Breast epithelium (tissue), 4 donors: ENCODE data around the gene PLPP1. TPM values are rescaled to one million over a fixed set of nuclear protein-coding genes. Genes with fewer than 3 reads are reported as not detected.

ENCODE experiments used
- DNase-seq, 2 donors: peaks; one replicate each; pipeline ENCODE4 v3.0.0-alpha.2; 2019; ENCODE audit warnings: low spot score in 2 of 2
- H3K27ac ChIP-seq, 2 donors: fragments of 200-600 bp; sonication (generic) in 1 of 2; one replicate each; pipeline ENCODE4 v1.5.1; 2016 to 2019; ENCODE audit warnings: mild to moderate bottlenecking in 1 of 2
- H3K27me3 ChIP-seq, 2 donors: fragments of 200-600 bp; sonication (generic) in 1 of 2; one replicate each; pipeline versions ENCODE4 v1.5.1 to v1.6.0; 2017 to 2019; ENCODE audit warnings: control low read depth in 1 of 2, mild to moderate bottlenecking in 1 of 2
- H3K36me3 ChIP-seq: fragments of 200-600 bp; one replicate; pipeline ENCODE4 v1.5.1; 2019
- H3K4me1 ChIP-seq, 2 donors: fragments of 200-600 bp; sonication (generic); one replicate each; pipeline ENCODE4 v1.5.1; 2016 to 2019; ENCODE audit warnings: control low read depth in 1 of 2
- H3K4me3 ChIP-seq, 3 donors: fragments of 200-600 bp; sonication (generic); 1 replicate in 2 of 3; 2 replicates in 1 of 3; pipeline ENCODE4 v1.5.1; 2016 to 2019; ENCODE audit warnings: mild to moderate bottlenecking in 3 of 3, moderate library complexity in 2 of 3
- H3K9me3 ChIP-seq, 2 donors: fragments of 200-600 bp; sonication (generic) in 1 of 2; one replicate each; pipeline ENCODE4 v1.5.1; 2016 to 2019; ENCODE audit warnings: control low read depth in 1 of 2
- CTCF ChIP-seq, 3 donors: fragments of 450-650 bp; IDR thresholded peaks; one replicate each; pipeline ENCODE4 v1.5.1; 2016 to 2017; ENCODE audit warnings: antibody characterized with exemption in 3 of 3, mild to moderate bottlenecking in 3 of 3, moderate library complexity in 3 of 3
- POLR2A ChIP-seq: fragments of 450-650 bp; IDR thresholded peaks from one replicate; pipeline ENCODE4 v1.6.1; 2016; ENCODE audit warnings: antibody characterized with exemption, mild to moderate bottlenecking, moderate library complexity
- POLR2AphosphoS5 ChIP-seq, 3 donors: sonication (generic); formaldehyde crosslinking; IDR thresholded peaks; one replicate each; pipeline ENCODE4 v1.6.1; 2017; ENCODE audit warnings: antibody characterized with exemption in 3 of 3
- intact Hi-C: fragments of 100-400 bp; cut with DNase I; formaldehyde crosslinking; loops from one replicate; pipeline ENCODE4 v1.15.1; 2023; ENCODE audit warnings: low total_unique reads
- total RNA-seq, 3 donors: library from RNA; depleted of rRNA; stranded (reverse); fragments of >200 nt; gene quantifications; one replicate each; pipeline ENCODE4 v1.1.0, GENCODE V29; 2016

PLPP1 gene
- total RNA-seq, 3 donors from 2014 or later = 177 to 339 (median 237) TPM

- no peak for DNase-seq
- no peak overlapping the region for H3K4me3 ChIP-seq
- H3K9me3 ChIP-seq = no peaks in the 10 kb centered on the region
- H3K27ac ChIP-seq = no peak overlapping the region
- H3K4me1 ChIP-seq = no peaks in the 10 kb centered on the region
- H3K27me3 ChIP-seq = no peaks in the 10 kb centered on the region
- no peaks in the 10 kb centered on the region for H3K36me3 ChIP-seq
- intact Hi-C loops = no loop called here
- TF ChIP-seq CTCF (IDR thresholded peaks at IDR 0.05) (no peak), POLR2A (no peak)
Observed at GRCh38 chr5:55446640-55447351, 88.0 kb downstream of the PLPP1 start.

DNA sequence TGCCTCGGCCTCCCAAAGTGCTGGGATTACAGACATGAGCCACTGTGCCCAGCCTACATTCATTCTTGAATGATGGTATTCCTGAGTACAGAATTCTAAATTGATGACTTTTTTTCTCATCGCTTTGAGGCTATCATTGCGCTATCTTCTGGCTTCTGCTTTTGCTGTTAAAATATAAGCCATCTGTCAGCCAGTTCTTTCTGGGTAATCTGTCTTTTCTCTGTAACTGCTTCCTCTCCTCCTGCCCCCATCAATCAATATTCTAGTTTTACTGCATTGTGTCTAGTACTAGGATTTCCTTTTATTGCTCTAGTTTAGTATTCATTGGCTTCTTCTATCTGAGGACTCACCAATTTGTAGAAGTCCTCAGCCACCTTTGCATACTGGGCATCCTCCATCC, 89.0 kb downstream of the PLPP1 start:
- intact Hi-C loops = no loop called here
- no peaks in the 10 kb centered on the region for H3K27me3 ChIP-seq
- no peaks in the 10 kb centered on the region for H3K4me1 ChIP-seq
- no peak overlapping the region for H3K27ac ChIP-seq
- H3K9me3 ChIP-seq = no peaks in the 10 kb centered on the region
- H3K36me3 ChIP-seq = no peaks in the 10 kb centered on the region
- no peak for DNase-seq
- no peak for TF ChIP-seq POLR2AphosphoS5 (IDR thresholded peaks at IDR 0.05)
- no peak for TF ChIP-seq CTCF (IDR thresholded peaks at IDR 0.05)
- no peak for TF ChIP-seq POLR2A
- H3K4me3 ChIP-seq = no peak overlapping the region

DNA sequence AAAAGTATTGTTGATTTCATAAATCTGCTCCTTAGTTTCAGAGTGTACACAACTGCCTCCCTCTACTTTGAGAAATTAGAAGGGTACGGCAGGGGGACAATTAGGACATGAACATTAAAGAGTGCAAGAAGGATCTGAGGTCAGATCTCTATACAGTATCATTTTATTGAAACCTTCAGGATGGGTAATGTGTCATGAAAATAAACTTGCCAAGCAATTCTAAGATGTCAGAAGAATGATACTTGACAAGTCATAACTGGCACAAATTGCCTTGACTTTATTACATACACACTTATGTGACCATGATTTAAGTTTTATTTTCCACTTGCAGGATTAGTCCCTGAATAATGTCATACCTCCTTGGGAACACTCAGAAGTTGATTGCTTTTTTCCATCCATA, 92.8 kb downstream of the PLPP1 start:
- H3K27ac ChIP-seq = peak overlapping the region; percentile 20 to 76
- H3K9me3 ChIP-seq = no peaks in the 10 kb centered on the region
- H3K36me3 ChIP-seq = no peaks in the 10 kb centered on the region
- TF ChIP-seq CTCF (IDR thresholded peaks at IDR 0.05) (no peak), POLR2A (no peak), POLR2AphosphoS5 (IDR thresholded peaks at IDR 0.05) (no peak)
- no peak overlapping the region for H3K4me3 ChIP-seq
- intact Hi-C loops = no loop called here
- no peak for DNase-seq
- peaks cover 6 to 21% of the 10 kb centered on the region in 2 donors for H3K4me1 ChIP-seq
- no peaks in the 10 kb centered on the region for H3K27me3 ChIP-seq

DNA sequence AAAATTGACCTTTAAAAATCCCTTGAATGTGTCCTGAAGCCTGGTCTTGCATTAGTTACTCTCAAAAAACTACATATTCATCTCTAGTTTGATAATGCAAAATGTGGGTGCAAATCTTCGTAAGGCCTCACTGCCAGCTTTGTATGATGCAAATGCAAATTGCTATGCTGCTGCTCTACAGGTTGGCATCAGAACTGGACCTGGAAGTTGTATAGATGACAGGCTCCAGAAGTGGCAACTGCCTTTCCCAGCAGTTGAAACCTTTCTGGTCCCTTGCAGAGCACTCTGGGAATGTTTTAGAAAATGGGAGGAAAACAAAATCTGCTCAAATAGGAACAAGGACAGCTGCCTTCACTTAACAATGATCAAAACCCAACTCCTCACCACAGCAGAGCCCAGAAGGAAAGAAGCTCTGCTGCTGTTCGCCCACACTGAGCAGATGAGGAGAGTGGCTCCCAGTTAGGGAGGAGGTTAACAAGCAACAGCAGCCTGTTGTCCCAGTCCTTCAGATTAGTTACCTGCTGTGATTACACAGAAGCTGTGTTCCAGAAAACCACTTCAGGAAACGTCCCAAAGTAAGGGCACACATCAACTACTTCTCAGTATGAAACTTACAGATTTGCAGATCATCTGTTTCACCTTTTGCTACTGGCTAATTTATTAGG, 93.5 kb downstream of the PLPP1 start:
- DNase-seq = no peak
- no peaks in the 10 kb centered on the region for H3K36me3 ChIP-seq
- peak overlapping the region; percentile 21 to 76 for H3K27ac ChIP-seq
- intact Hi-C loops = no loop called here
- TF ChIP-seq POLR2AphosphoS5 (IDR thresholded peaks at IDR 0.05) (no peak), POLR2A (no peak), CTCF (IDR thresholded peaks at IDR 0.05) (no peak)
- H3K9me3 ChIP-seq = no peaks in the 10 kb centered on the region
- no peak overlapping the region for H3K4me3 ChIP-seq
- peaks cover 6 to 21% of the 10 kb centered on the region in 2 donors for H3K4me1 ChIP-seq
- no peaks in the 10 kb centered on the region for H3K27me3 ChIP-seq

GRCh38 chr5:55440188-55440646, 94.5 kb downstream of the PLPP1 start:
- Histone ChIP-seq H3K36me3 (no peaks in the 10 kb centered on the region), H3K4me3 (no peak overlapping the region), H3K9me3 (no peaks in the 10 kb centered on the region), H3K27me3 (no peaks in the 10 kb centered on the region), H3K4me1 (peaks cover 6 to 21% of the 10 kb centered on the region in 2 donors), H3K27ac (peak overlapping the region; percentile 94)
- intact Hi-C loops = no loop called here
- no peak for TF ChIP-seq CTCF (IDR thresholded peaks at IDR 0.05)
- TF ChIP-seq POLR2A = no peak
- TF ChIP-seq POLR2AphosphoS5 (IDR thresholded peaks at IDR 0.05) = no peak
- DNase-seq = no peak
